HepG2 (cell line): Measurements from ENCODE around the gene ASB8. TPM values are rescaled to one million over a fixed set of nuclear protein-coding genes. Genes with fewer than 3 reads are reported as not detected.

ENCODE experiments used
- ATAC-seq: fragments of 200-7000 bp; cut with Tn5 transposase; 3 replicates; pipeline ENCODE4 v1.9.1; 2020; ENCODE audit warnings: mild to moderate bottlenecking, moderate library complexity
- BruUV-seq: library from RNA; stranded (reverse); fragments of 400-500 nt; replicated peaks from 2 replicates; lab custom pipeline; 2021; lab: Mats Ljungman, UMichigan
- CTCF ChIA-PET: fragments of 300-600 bp; formaldehyde crosslinking; extraction: SDS; loops from one replicate; lab custom pipeline; 2021; ENCODE audit warnings: low total read pairs, inconsistent platforms, low intra/inter-chr PET ratio; lab: Yijun Ruan, JAX
- POLR2A ChIA-PET: fragments of 350-600 bp; sonication (Branson Sonifier 250); formaldehyde crosslinking; loops from one replicate; lab custom pipeline; 2020; ENCODE audit warnings: antibody characterized with exemption, inconsistent platforms; lab: Yijun Ruan, JAX
- DNase-seq: peaks from one replicate; pipeline ENCODE4 v3.0.0-alpha.2; 2015; ENCODE audit warnings: low spot score
- FAIRE-seq: peaks from 3 replicates; lab custom pipeline; 2011; peaks lifted over from hg19 to GRCh38; lab: Jason Lieb, UNC
- H2AFZ ChIP-seq: one replicate; pipeline ENCODE4 v1.6.1; 2011; ENCODE audit warnings: low read length, inconsistent platforms
- H3K27ac ChIP-seq: fragments of 300-600 bp; 3 replicates; pipeline ENCODE4 v1.8.0; 2011; ENCODE audit warnings: mixed run types, mild to moderate bottlenecking, mixed read lengths, low read length, inconsistent platforms; ENCODE audit not compliant: insufficient read depth; ENCODE audit errors: extremely low read length
- H3K27me3 ChIP-seq, 2 experiments: fragments of 200-600 bp in 1 of 2; 2 replicates in 1 of 2; 3 replicates in 1 of 2; pipeline versions ENCODE4 v1.6.0 to v1.8.0; 2011; ENCODE audit warnings: low read length in 2 of 2, mild to moderate bottlenecking in 2 of 2, moderate library complexity in 2 of 2, inconsistent platforms in 1 of 2; ENCODE audit not compliant: insufficient read depth in 2 of 2, control insufficient read depth in 1 of 2
- H3K36me3 ChIP-seq, 2 experiments: fragments of 200-600 bp in 1 of 2; replicated peaks in 1 of 2; 2 replicates in 1 of 2; 3 replicates in 1 of 2; pipeline versions ENCODE4 v1.5.1 to v1.8.0; 2011; ENCODE audit warnings: low read length in 2 of 2, inconsistent platforms in 1 of 2; ENCODE audit not compliant: insufficient read depth in 2 of 2, control insufficient read depth in 1 of 2
- H3K4me1 ChIP-seq: 2 replicates; pipeline ENCODE4 v1.5.1; 2012; ENCODE audit warnings: low read length, inconsistent platforms; ENCODE audit not compliant: insufficient read depth
- H3K4me2 ChIP-seq: 2 replicates; pipeline ENCODE4 v1.6.0; 2011; ENCODE audit warnings: low read depth, low read length, inconsistent platforms
- H3K4me3 ChIP-seq, 3 experiments: fragments of 200-600 bp in 1 of 3; sonication (generic), shearing (Covaris generic) in 1 of 3; replicated peaks in 1 of 3; 2 replicates each; pipeline ENCODE4 v1.5.1; 2011 to 2016; ENCODE audit warnings: low read length in 3 of 3, inconsistent platforms in 2 of 3, low read depth in 2 of 3, mild to moderate bottlenecking in 2 of 3, control low read depth in 1 of 3, mixed read lengths in 1 of 3; ENCODE audit not compliant: insufficient read depth in 1 of 3
- H3K79me2 ChIP-seq: one replicate; pipeline ENCODE4 v1.6.1; 2011; ENCODE audit warnings: low read length, inconsistent platforms; ENCODE audit not compliant: insufficient read depth
- H3K9ac ChIP-seq: 2 replicates; pipeline ENCODE4 v1.6.0; 2011; ENCODE audit warnings: mild to moderate bottlenecking, low read depth, low read length, inconsistent platforms; ENCODE audit not compliant: insufficient read depth
- H3K9me3 ChIP-seq: 2 replicates; pipeline ENCODE4 v1.5.1; 2012; ENCODE audit warnings: mild to moderate bottlenecking, low read length
- H4K20me1 ChIP-seq: 2 replicates; pipeline ENCODE4 v1.6.0; 2011; ENCODE audit warnings: inconsistent platforms, mild to moderate bottlenecking, low read length, moderate library complexity; ENCODE audit not compliant: insufficient read depth
- AHR ChIP-seq: IDR thresholded peaks from 2 replicates; pipeline ENCODE4 v1.6.1; 2018; ENCODE audit warnings: missing genetic modification reagents, missing compliant biosample characterization
- CBFB ChIP-seq: sonication (generic); formaldehyde crosslinking; IDR thresholded peaks from 2 replicates; pipeline ENCODE4 v1.4.0; 2020; ENCODE audit warnings: missing genetic modification reagents
- CCDC6 ChIP-seq: sonication (generic); formaldehyde crosslinking; IDR thresholded peaks from 2 replicates; pipeline ENCODE4 v1.8.1; 2022; ENCODE audit warnings: mild to moderate bottlenecking, missing genetic modification reagents, moderate library complexity
- DNMT3B ChIP-seq: conservative IDR thresholded peaks from 2 replicates; pipeline ENCODE4 v1.6.1; 2016; ENCODE audit warnings: missing biosample characterization, control low read depth
- ESRRA ChIP-seq: sonication (generic); formaldehyde crosslinking; IDR thresholded peaks from 2 replicates; pipeline ENCODE4 v1.5.1; 2020; ENCODE audit warnings: mild to moderate bottlenecking, low read depth, missing genetic modification reagents
- HBP1 ChIP-seq: IDR thresholded peaks from 2 replicates; pipeline ENCODE4 v1.6.1; 2016; ENCODE audit warnings: low read depth, control low read depth
- HDAC2 ChIP-seq: sonication (generic); formaldehyde crosslinking; IDR thresholded peaks from 2 replicates; pipeline ENCODE4 v1.4.0; 2020; ENCODE audit warnings: missing genetic modification reagents
- HIVEP1 ChIP-seq: sonication (generic); formaldehyde crosslinking; IDR thresholded peaks from 2 replicates; pipeline ENCODE4 v1.4.0; 2020; ENCODE audit warnings: mild to moderate bottlenecking, missing genetic modification reagents
- KAT8 ChIP-seq: IDR thresholded peaks from 2 replicates; pipeline ENCODE4 v1.6.1; 2016; ENCODE audit warnings: missing genetic modification reagents, missing compliant biosample characterization
- KDM1A ChIP-seq: IDR thresholded peaks from 2 replicates; pipeline ENCODE4 v1.6.1; 2016; ENCODE audit warnings: missing compliant biosample characterization
- KDM3A ChIP-seq: IDR thresholded peaks from 2 replicates; pipeline ENCODE4 v1.6.1; 2018; ENCODE audit warnings: low read depth, missing compliant biosample characterization
- KMT2A ChIP-seq: sonication (generic); formaldehyde crosslinking; IDR thresholded peaks from 2 replicates; pipeline ENCODE4 v1.4.0; 2020; ENCODE audit warnings: missing genetic modification reagents
- PHF21A ChIP-seq: sonication (generic); formaldehyde crosslinking; IDR thresholded peaks from 2 replicates; pipeline ENCODE4 v1.5.0; 2020; ENCODE audit warnings: mild to moderate bottlenecking, missing genetic modification reagents
- PPARG ChIP-seq: conservative IDR thresholded peaks from 2 replicates; pipeline ENCODE4 v1.6.1; 2016; ENCODE audit warnings: missing biosample characterization, missing genetic modification reagents
- TCF7 ChIP-seq: sonication (generic); IDR thresholded peaks from 2 replicates; pipeline ENCODE4 v1.6.1; 2016; ENCODE audit warnings: antibody characterized with exemption, low read depth
- YY1 ChIP-seq: IDR thresholded peaks from 2 replicates; pipeline ENCODE4 v1.6.1; 2011; ENCODE audit warnings: low read length, low read depth, moderate library complexity, mild to moderate bottlenecking; ENCODE audit not compliant: insufficient read depth, insufficient replicate concordance
- ZBTB46 ChIP-seq: sonication (generic); formaldehyde crosslinking; IDR thresholded peaks from 2 replicates; pipeline ENCODE4 v1.4.0; 2020; ENCODE audit warnings: mild to moderate bottlenecking, missing genetic modification reagents, borderline replicate concordance
- ZNF337 ChIP-seq: sonication (generic); formaldehyde crosslinking; IDR thresholded peaks from 2 replicates; pipeline ENCODE4 v1.5.1; 2020; ENCODE audit warnings: missing genetic modification reagents, low read depth, mild to moderate bottlenecking, borderline replicate concordance
- ZNF558 ChIP-seq: sonication (generic); formaldehyde crosslinking; IDR thresholded peaks from 2 replicates; pipeline ENCODE4 v1.9.0; 2022; ENCODE audit warnings: mild to moderate bottlenecking, missing genetic modification reagents, borderline replicate concordance
- ZNF598 ChIP-seq: sonication (generic); formaldehyde crosslinking; IDR thresholded peaks from 2 replicates; pipeline ENCODE4 v1.5.1; 2020; ENCODE audit warnings: mild to moderate bottlenecking, missing genetic modification reagents, borderline replicate concordance
- ZNF776 ChIP-seq: sonication (generic); formaldehyde crosslinking; IDR thresholded peaks from 2 replicates; pipeline ENCODE4 v1.4.0; 2020; ENCODE audit warnings: mild to moderate bottlenecking, missing genetic modification reagents
- ZSCAN29 ChIP-seq: sonication (generic); formaldehyde crosslinking; conservative IDR thresholded peaks from 2 replicates; pipeline ENCODE4 v1.4.0; 2020; ENCODE audit warnings: mild to moderate bottlenecking, missing genetic modification reagents
- WGBS: methylation state at CpG from one replicate; pipeline ENCODE4 v1.1.6; 2017; ENCODE audit warnings: low lambda C conversion rate; 5-methylcytosine and 5-hydroxymethylcytosine counted together
- in situ Hi-C: cut with HindIII; loops from 2 replicates; pipeline ENCODE4 v1.10.0; 2017; ENCODE audit warnings: low pct_unique_long_range_greater_than_20kb; ENCODE audit not compliant: extremely low pct_ligation_motif_present
- intact Hi-C: fragments of 100-400 bp; cut with micrococcal nuclease; formaldehyde crosslinking; loops from one replicate; pipeline ENCODE4 v1.10.0; 2022; ENCODE audit not compliant: unreplicated experiment
- polyA plus RNA-seq, 8 experiments: library from polyadenylated mRNA; depleted of rRNA in 3 of 8; stranded (reverse) in 7 of 8; unstranded in 1 of 8; fragments of >200 nt; fragmentation: Illumina TruSeq in 4 of 8; extraction: Trizol in 4 of 8; gene quantifications; 2 replicates each; pipeline versions ENCODE4 v1.2.1 to v1.2.3, GENCODE V29; 2011 to 2016; ENCODE audit warnings: low read depth in 4 of 8, missing spikeins in 1 of 8, mixed read lengths in 1 of 8; ENCODE audit not compliant: insufficient read depth in 1 of 8
- total RNA-seq, 5 experiments: library from RNA; depleted of rRNA; stranded (reverse); fragments of >200 nt; fragmentation: Illumina TruSeq; extraction: Trizol; gene quantifications; 2 replicates each; pipeline ENCODE4 v1.2.3, GENCODE V29; 2016; ENCODE audit warnings: low read depth in 1 of 5

Gene ASB8
- total and polyA plus RNA-seq, 2 of the 13 experiments (the other 11 are each of a cell fraction or from before 2014, with no cell fraction given) = 14.0 to 15.5 TPM

- peak within 1 kb of the TSS; percentile 99 for H3K27ac ChIP-seq
- H3K36me3 ChIP-seq = no peaks in the 10 kb centered on the region
- peak within 1 kb of the TSS; percentile 96 for H3K9ac ChIP-seq
- no peaks in the 10 kb centered on the region for H4K20me1 ChIP-seq
- WGBS = under 1% methylated on average over 26 of the region's 53 CpGs
- ChIA-PET CTCF (no interaction called here), POLR2A (interaction anchor here (1.3 to 3.7 kb wide), 2 partner anchors 47 to 51 kb away, joined by 3 to 37 read pairs; partner anchors contain the start of gene ASB8)
- H3K4me1 ChIP-seq = peaks cover 25% of the 10 kb centered on the region
- ATAC-seq = peak; percentile 93
- intact Hi-C loops = loop anchor here (1.0 to 10.0 kb wide), 2 partner anchors 51 to 101 kb away; partner anchors contain the start of genes ASB8 and COL2A1
- H3K4me3 ChIP-seq = peak within 1 kb of the TSS; percentile 85 to 95 (median 89)
- in situ Hi-C loops = no loop called here
- H3K79me2 ChIP-seq = peaks cover 31% of the 10 kb centered on the region
- peak within 1 kb of the TSS; percentile 94 for H3K4me2 ChIP-seq
- H2AFZ ChIP-seq = peak within 1 kb of the TSS; percentile 97
- no peaks in the 10 kb centered on the region; a peak in 1 of 5 replicates for H3K27me3 ChIP-seq
- no peaks in the 10 kb centered on the region for H3K9me3 ChIP-seq
- BruUV-seq = TSS peak; percentile 91
- FAIRE-seq = no peak
- peak; percentile 80 for DNase-seq
- TF ChIP-seq YY1 (peak; percentile 76), CBFB (no peak), PHF21A (CRISPR knock-in tag) (peak; percentile 86), ZNF558 (CRISPR knock-in tag) (peak; percentile 26; the same call in 1 of the 2 replicates), HIVEP1 (CRISPR knock-in tag) (peak; percentile 87), ZSCAN29 (CRISPR knock-in tag) (0 out of 2 replicates have a peak, but pooled peaks have one; percentile 66), KAT8 (CRISPR knock-in tag) (peak; percentile 98), ZNF776 (peak; percentile 53; the same call in 1 of the 2 replicates), TCF7 (no peak), CCDC6 (CRISPR knock-in tag) (peak; percentile 83), KDM3A (CRISPR knock-in tag) (peak; percentile 94; the same call in 1 of the 2 replicates), HDAC2 (CRISPR knock-in tag) (peak; percentile 52), ZNF337 (CRISPR knock-in tag) (no peak), HBP1 (CRISPR knock-in tag) (no peak; the same call in 1 of the 2 replicates), ZNF598 (CRISPR knock-in tag) (0 out of 2 replicates have a peak, but pooled peaks have one; percentile 37), DNMT3B (CRISPR knock-in tag) (peak; percentile 73), KMT2A (CRISPR knock-in tag) (peak; percentile 86), AHR (CRISPR knock-in tag) (peak; percentile 18; the same call in 1 of the 2 replicates), ESRRA (CRISPR knock-in tag) (peak; percentile 29; the same call in 1 of the 2 replicates), KDM1A (CRISPR knock-in tag) (no peak; the same call in 1 of the 2 replicates), ZBTB46 (CRISPR knock-in tag) (no peak), PPARG (CRISPR knock-in tag) (0 out of 2 replicates have a peak, but pooled peaks have one; percentile 47)
Observed at GRCh38 chr12:48105867-48106680, 51.2 kb downstream of the ASB8 start, which contains the start of gene SENP1. Gene SENP1 (minus strand): TSS chr12:48106079. CDS start chr12:48101472, 4,607 bp downstream.
